HG03095 (cell line): ENCODE data around the gene HBZ.
"Not testable (repeated sequence)": the region's sequence is repeated elsewhere in the genome, so short reads cannot be mapped to it uniquely, and the experiment has no call there.

Experiments
- ATAC-seq: cut with Tn5 transposase; IDR thresholded peaks from one replicate; pipeline ENCODE4 v1.9.1; 2021; ENCODE audit warnings: moderate library complexity; ENCODE audit not compliant: unreplicated experiment

The HBZ gene

GRCh38 chr16:152141-153128 is at the start of gene HBZ:
Gene HBZ, plus strand, starts transcription at chr16:152644. Its CDS starts 266 bp downstream, at chr16:152910.
- ATAC-seq, result no peak

DNA sequence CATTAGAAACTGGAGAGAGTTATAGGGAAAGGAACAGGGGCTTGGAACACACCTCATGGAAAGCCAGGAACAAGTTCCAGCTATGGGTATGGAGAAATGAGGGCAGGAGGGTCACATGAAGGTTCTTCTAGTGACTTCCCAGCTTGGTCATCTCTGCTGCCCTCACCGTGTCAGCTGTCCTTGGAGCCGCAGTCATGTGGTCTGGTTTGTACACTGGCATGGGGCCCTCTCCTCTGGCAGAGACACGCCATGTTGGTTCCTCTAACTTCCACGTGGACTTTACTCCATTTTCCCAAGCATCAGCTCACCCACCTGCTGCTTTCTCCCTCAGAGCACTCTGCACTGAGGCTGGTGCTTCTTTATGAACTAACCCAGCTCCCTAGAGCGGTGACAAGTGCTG is 48.1 kb upstream of the HBZ start:
- no peak for ATAC-seq

GRCh38 chr16:104928-105327 is 47.5 kb upstream of the HBZ start:
- ATAC-seq, result no peak

- no peak for ATAC-seq
These were observed 46.9 kb upstream of the HBZ start for GRCh38 chr16:105521-105920.

DNA sequence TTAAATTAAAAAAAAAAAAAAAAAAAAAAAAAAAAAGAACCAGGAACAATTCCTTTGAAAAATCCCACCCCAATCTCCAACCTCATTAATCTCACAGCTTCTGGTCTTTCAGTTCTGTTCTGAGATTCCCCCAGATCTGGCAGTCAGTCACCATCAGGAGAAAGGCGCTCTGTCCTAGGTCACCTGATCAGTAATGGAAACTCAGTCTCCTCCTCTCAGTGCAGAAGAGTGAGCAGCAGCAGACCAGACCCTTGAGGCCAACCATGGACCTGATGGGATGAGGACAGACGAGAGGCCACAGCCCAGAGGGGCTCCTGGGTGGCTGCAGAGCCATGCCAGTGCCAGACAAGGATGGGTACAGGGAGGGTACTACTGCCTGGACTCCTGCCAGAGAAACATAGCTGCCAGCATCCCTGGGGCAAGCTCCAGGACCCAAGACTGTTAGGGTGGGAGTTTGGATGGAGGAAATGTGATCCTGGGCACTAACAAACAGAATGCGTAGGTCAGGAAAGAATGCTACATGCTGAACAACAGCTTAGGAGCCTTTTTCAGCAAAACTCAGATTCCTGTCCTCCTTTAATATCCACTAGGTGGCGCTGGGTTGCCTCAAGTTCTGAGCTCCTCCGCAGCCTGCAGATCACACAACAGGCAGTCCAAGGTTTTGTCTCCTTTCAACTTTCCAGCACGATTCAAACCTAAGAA is 45.7 kb upstream of the HBZ start:
- ATAC-seq, result peak; percentile 50

GRCh38 chr16:112153-112840 is 40.1 kb upstream of the HBZ start:
- no peak for ATAC-seq

DNA sequence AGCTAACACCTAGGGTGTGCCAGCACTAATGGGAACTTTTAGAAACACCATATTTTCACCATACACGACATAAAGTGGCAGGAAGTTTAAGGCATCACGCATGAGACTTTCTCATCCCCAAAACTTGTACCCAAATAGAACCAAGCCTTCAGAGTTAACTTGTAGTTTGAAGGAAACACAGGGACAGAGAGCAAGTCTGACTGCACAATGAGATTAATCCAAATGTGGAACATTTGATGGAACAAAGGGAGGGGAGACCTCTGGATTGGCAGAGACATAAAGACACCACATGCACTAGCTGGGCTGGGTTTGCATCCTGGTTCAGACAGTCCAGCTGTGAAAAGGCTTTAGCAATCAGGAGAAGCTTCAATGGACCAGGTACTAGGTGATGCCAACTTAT is 38.1 kb upstream of the HBZ start:
- no peak for ATAC-seq

GRCh38 chr16:116015-116414 is 36.4 kb upstream of the HBZ start:
- no peak for ATAC-seq

DNA sequence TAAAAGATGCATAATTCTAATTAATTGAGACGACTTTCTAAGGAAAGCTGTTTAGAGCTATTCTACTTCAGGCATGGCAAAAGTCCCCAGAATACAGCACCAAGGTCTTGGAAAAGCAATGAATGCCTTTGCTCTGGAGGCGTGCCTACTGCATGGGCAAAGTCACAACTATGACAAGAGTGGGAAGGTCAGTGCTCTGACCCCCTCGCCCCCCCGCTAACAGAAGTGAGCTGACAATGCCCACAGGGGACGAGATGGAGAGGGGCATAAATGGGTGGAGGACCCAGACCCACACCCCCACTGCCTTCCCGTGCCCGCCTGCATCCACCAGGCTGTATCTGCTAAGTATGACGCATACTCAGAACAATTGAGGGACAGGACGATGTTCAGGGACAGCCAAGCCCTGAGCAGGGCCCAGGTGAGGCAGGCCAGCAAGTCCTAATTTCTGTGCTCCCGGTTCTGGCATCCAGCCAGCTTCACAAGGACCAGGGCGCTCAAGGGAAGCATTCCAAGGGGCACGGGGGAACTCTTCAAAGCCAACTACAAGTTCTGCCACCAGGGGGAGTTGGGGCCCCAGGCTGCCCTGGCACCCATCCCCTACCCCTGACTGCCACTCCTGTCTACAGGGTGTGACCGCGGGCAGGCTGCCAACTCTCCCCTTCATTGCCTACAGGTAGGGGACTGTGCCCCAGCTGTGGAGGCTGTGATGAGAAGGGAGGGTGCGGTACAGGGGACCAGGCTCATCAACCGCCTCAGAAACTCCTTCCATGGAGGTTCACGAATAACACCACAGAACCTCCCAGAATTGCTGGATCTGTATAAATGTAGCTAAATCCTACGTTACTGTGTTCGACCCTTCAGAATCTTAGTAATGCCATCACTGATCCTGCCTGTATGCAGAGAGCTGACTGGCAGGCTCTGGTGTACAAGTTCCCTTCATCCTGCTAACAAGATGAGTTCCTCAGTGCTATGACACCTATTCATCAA is 34.8 kb upstream of the HBZ start:
- ATAC-seq, result no peak

DNA sequence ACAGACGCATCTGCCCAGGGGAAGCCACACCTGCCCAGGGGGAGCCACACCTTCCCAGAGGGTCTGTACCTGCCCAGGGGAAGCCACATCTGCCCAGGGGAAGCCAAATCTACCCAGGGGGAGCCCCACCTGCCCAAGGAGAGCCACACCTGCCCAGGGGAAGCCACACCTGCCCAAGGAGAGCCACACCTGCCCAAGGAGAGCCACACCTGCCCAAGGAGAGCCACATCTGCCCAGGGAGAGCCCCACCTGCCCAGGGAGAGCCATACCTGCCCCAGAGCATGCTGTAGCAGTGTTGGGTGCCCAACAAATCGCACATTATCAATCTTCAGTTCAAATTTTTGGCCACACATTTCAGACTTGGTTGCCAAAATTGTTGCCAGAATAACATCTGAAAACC is 33.6 kb upstream of the HBZ start:
- ATAC-seq, result no peak

DNA sequence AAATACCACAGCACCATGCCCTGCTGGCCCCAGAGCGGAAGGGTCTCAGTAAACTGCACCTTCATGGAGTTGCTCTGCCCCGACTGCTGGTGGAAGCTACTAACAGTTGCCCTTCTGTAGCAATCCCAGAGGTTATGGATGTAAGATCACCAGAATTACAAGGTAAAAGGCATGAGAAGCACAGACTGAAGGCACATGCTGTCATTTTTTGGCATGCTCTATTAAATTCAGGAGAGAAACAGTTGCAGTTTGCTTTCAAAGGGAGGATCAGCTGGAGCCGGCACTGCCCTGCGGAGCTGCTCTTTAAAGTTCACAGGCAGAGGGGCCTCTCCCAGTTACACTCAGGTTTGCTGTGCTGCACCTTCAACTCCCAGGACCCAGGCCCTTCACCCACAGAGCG is 33.1 kb upstream of the HBZ start:
- no peak for ATAC-seq

- no peak for ATAC-seq
These were observed 32.5 kb upstream of the HBZ start for GRCh38 chr16:119835-120491.

- no peak for ATAC-seq
These were observed 31.7 kb upstream of the HBZ start for GRCh38 chr16:120756-121155.

- no peak for ATAC-seq
These were observed 30.1 kb upstream of the HBZ start for GRCh38 chr16:122361-122760.

- not testable (repeated sequence) for ATAC-seq
These were observed 28.7 kb upstream of the HBZ start for GRCh38 chr16:123558-124350.

GRCh38 chr16:125011-125410 is 27.4 kb upstream of the HBZ start:
- no peak for ATAC-seq

DNA sequence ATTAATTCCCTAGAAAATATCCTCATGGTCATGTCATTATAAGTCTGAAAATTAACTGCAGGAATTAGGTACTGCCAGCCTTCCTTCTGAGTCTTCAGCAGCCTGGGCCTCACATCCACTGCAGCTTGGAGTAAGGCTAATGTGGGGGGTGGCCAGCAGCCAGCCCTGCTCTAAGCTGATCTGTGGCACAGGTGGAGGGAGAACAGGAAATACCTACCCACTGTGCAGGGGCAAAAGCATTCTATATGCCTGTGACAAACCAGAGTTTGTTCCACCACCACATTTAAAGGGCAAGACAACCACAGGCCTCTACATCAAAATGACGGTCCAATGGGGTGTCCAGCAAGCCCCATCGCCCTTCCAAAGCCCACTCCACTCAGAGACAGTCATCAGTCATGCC is 23.4 kb upstream of the HBZ start:
- no peak for ATAC-seq

GRCh38 chr16:130533-131173 is 21.8 kb upstream of the HBZ start:
- no peak for ATAC-seq

GRCh38 chr16:132120-132519 is 20.3 kb upstream of the HBZ start:
- ATAC-seq, result no peak
